ENCODE results near the gene SNX13. TPM values are rescaled to one million over a fixed set of nuclear protein-coding genes. Genes with fewer than 3 reads are reported as not detected.
A peak's percentile ranks its signal among the peaks of the same experiment; 100 is the strongest.

Gene SNX13
- total RNA-seq, 6 experiments from 2014 or later, result 29.0 to 33.1 (median 30.3) TPM

GRCh38 chr7:17968791-17969715, 28.8 kb upstream of the SNX13 start:
- H3K36me3 Mint-ChIP-seq (ENCODE audit: low read depth), result no peaks in the 10 kb centered on the region
- DNase-seq, result no peak
- no peak overlapping the region for H3K4me3 Mint-ChIP-seq
- H3K27me3 Mint-ChIP-seq (ENCODE audit: insufficient read depth), result peaks cover 1% of the 10 kb centered on the region; the same call in 1 of the 2 replicates
- H3K4me1 Mint-ChIP-seq (ENCODE audit: low read depth), result peaks cover 17% of the 10 kb centered on the region
- 0 out of 2 replicates have a peak, but pooled peaks cover 4% of the 10 kb centered on the region for H3K9me3 Mint-ChIP-seq
- no peak overlapping the region for H3K27ac Mint-ChIP-seq
- no peak for TF ChIP-seq CTCF (IDR thresholded peaks at IDR 0.05)

GRCh38 chr7:17966706-17967105, 26.4 kb upstream of the SNX13 start:
- H3K27ac Mint-ChIP-seq, result no peak overlapping the region
- H3K4me1 Mint-ChIP-seq (ENCODE audit: low read depth), result peaks cover 31% of the 10 kb centered on the region
- 0 out of 2 replicates have a peak, but pooled peaks cover 4% of the 10 kb centered on the region for H3K9me3 Mint-ChIP-seq
- H3K36me3 Mint-ChIP-seq (ENCODE audit: low read depth), result no peaks in the 10 kb centered on the region
- peaks cover 1% of the 10 kb centered on the region; the same call in 1 of the 2 replicates for H3K27me3 Mint-ChIP-seq (ENCODE audit: insufficient read depth)
- DNase-seq, result no peak
- H3K4me3 Mint-ChIP-seq, result no peak overlapping the region
- TF ChIP-seq CTCF (IDR thresholded peaks at IDR 0.05), result no peak

GRCh38 chr7:17965603-17966002, 25.3 kb upstream of the SNX13 start:
- H3K4me3 Mint-ChIP-seq, result no peak overlapping the region
- H3K27ac Mint-ChIP-seq, result peak overlapping the region; percentile 37
- peaks cover 1% of the 10 kb centered on the region; the same call in 1 of the 2 replicates for H3K27me3 Mint-ChIP-seq (ENCODE audit: insufficient read depth)
- TF ChIP-seq CTCF (IDR thresholded peaks at IDR 0.05), result no peak
- no peaks in the 10 kb centered on the region for H3K36me3 Mint-ChIP-seq (ENCODE audit: low read depth)
- H3K4me1 Mint-ChIP-seq (ENCODE audit: low read depth), result peaks cover 31% of the 10 kb centered on the region
- 0 out of 2 replicates have a peak, but pooled peaks cover 4% of the 10 kb centered on the region for H3K9me3 Mint-ChIP-seq
- DNase-seq, result peak; percentile 70

- Mint-ChIP-seq H3K9me3 (0 out of 2 replicates have a peak, but pooled peaks cover 4% of the 10 kb centered on the region), H3K36me3 (ENCODE audit: low read depth) (no peaks in the 10 kb centered on the region), H3K27me3 (ENCODE audit: insufficient read depth) (no peaks in the 10 kb centered on the region), H3K4me3 (no peak overlapping the region), H3K27ac (no peak overlapping the region), H3K4me1 (ENCODE audit: low read depth) (peaks cover 31% of the 10 kb centered on the region)
- TF ChIP-seq CTCF (IDR thresholded peaks at IDR 0.05), result no peak
- peak; percentile 36 for DNase-seq
These were observed 23.0 kb upstream of the SNX13 start for GRCh38 chr7:17963281-17963680.

- no peak for TF ChIP-seq CTCF (IDR thresholded peaks at IDR 0.05)
- 0 out of 2 replicates have a peak, but pooled peaks cover 4% of the 10 kb centered on the region for H3K9me3 Mint-ChIP-seq
- peaks cover 31% of the 10 kb centered on the region for H3K4me1 Mint-ChIP-seq (ENCODE audit: low read depth)
- no peaks in the 10 kb centered on the region for H3K36me3 Mint-ChIP-seq (ENCODE audit: low read depth)
- H3K4me3 Mint-ChIP-seq, result no peak overlapping the region
- H3K27ac Mint-ChIP-seq, result no peak overlapping the region
- no peak for DNase-seq
- H3K27me3 Mint-ChIP-seq (ENCODE audit: insufficient read depth), result no peaks in the 10 kb centered on the region
These were observed 22.4 kb upstream of the SNX13 start for GRCh38 chr7:17962652-17963051.

Measured in HFFc6 (cell line).